ENCODE results near the gene LYL1. TPM values are rescaled to one million over a fixed set of nuclear protein-coding genes. Genes with fewer than 3 reads are reported as not detected.

Gene LYL1
- total and polyA plus RNA-seq, 2 of the 13 experiments (the other 11 are each of a cell fraction or from before 2014, with no cell fraction given), result 0.75 to 0.92 TPM

DNA sequence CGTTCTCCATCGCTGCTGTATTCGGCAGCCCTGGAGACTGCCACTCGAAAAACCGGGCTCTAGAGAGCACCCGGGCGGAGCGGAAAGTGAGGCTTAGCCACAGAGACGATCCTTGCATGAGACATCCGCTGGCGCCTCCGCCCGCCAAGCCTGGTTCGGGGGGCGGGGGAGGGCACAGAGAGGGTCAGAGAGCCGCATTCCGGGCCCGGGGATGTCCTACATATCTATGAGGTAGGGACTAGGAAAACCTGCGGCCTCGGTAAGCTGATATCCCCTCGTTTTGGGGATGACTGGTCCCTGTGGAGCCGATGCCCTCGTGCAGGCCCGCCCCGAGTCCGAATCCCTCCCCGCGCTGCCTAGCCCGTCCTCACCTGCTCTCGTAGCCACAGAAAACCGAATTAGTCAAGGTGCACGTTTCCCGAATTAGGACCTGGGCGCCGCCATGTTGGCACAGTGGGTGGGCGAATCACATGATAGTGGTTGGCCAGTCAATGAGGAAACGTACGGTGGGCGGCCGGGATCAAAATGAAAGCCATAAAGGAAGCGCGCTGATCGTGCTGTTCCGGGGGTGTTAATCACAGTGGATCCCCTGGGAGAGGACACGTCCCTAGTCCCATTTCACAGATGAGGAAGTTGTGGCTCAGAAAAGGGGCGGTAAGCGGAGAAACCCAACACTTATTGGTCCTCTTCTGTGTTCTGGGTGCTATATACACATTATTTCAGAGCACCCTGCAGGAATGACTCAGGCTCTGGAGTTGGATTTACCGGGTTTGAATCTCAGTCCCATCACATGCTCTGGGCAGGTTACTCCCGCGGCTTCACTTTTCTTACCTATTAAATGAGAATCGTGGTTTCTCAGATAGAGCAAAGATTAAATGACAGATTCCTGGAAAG, 13.9 kb upstream of the LYL1 start, which contains the start of gene TRMT1 (continued):
- TF ChIP-seq EEA1 (CRISPR knock-in tag; IDR thresholded peaks at IDR 0.05; ENCODE audit: borderline replicate concordance) (no peak), MTA1 (CRISPR knock-in tag; IDR thresholded peaks at IDR 0.05; ENCODE audit: borderline replicate concordance) (peak; percentile 39; the same call in 1 of the 2 replicates), KDM4B (CRISPR knock-in tag; IDR thresholded peaks at IDR 0.05) (no peak), ZEB1 (IDR thresholded peaks at IDR 0.05; ENCODE audit: insufficient replicate concordance, low read depth) (peak; percentile 40), HDAC1 (CRISPR knock-in tag; IDR thresholded peaks at IDR 0.05) (peak; percentile 100), FOXP1 (IDR thresholded peaks at IDR 0.05) (no peak), FOXP1 (CRISPR knock-in tag; IDR thresholded peaks at IDR 0.05) (no peak), ZKSCAN8 (CRISPR knock-in tag; IDR thresholded peaks at IDR 0.05; ENCODE audit: borderline replicate concordance) (no peak), BRD4 (CRISPR knock-in tag; IDR thresholded peaks at IDR 0.05) (peak; percentile 88; the same call in 1 of the 2 replicates), CBX1 (IDR thresholded peaks at IDR 0.05; ENCODE audit: low read depth) (no peak), TOPORS (CRISPR knock-in tag; IDR thresholded peaks at IDR 0.05) (no peak), POLR2A (IDR thresholded peaks at IDR 0.05; ENCODE audit: insufficient read depth in 1 of 2, low read depth in 2 of 2, low read length in 2 of 2) (peak; percentile 57 to 75; a peak in 3 of 4 replicates), ATF1 (CRISPR knock-in tag; IDR thresholded peaks at IDR 0.05) (0 out of 2 replicates have a peak, but pooled peaks have one; percentile 33), SP5 (CRISPR knock-in tag; IDR thresholded peaks at IDR 0.05; ENCODE audit: borderline replicate concordance, low read depth) (no peak), ZNF552 (CRISPR knock-in tag; IDR thresholded peaks at IDR 0.05; ENCODE audit: borderline replicate concordance) (no peak), NFATC3 (CRISPR knock-in tag; IDR thresholded peaks at IDR 0.05) (0 out of 2 replicates have a peak, but pooled peaks have one; percentile 56), MYNN (CRISPR knock-in tag; IDR thresholded peaks at IDR 0.05; ENCODE audit: low read depth) (no peak; the same call in 1 of the 2 replicates), SRSF9 (IDR thresholded peaks at IDR 0.05; ENCODE audit: borderline replicate concordance, insufficient read depth, low read depth, low read length, poor library complexity, severe bottlenecking) (no peak), EHMT2 (IDR thresholded peaks at IDR 0.05; ENCODE audit: borderline replicate concordance, low read depth, low read length) (no peak)
- TF ChIP-seq, protein P1, sequence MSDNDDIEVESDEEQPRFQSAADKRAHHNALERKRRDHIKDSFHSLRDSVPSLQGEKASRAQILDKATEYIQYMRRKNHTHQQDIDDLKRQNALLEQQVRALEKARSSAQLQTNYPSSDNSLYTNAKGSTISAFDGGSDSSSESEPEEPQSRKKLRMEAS (IDR thresholded peaks at IDR 0.05), result peak; percentile 96
- TF ChIP-seq, protein P2, sequence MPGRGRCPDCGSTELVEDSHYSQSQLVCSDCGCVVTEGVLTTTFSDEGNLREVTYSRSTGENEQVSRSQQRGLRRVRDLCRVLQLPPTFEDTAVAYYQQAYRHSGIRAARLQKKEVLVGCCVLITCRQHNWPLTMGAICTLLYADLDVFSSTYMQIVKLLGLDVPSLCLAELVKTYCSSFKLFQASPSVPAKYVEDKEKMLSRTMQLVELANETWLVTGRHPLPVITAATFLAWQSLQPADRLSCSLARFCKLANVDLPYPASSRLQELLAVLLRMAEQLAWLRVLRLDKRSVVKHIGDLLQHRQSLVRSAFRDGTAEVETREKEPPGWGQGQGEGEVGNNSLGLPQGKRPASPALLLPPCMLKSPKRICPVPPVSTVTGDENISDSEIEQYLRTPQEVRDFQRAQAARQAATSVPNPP (CRISPR knock-in tag; IDR thresholded peaks at IDR 0.05), result no peak
- TF ChIP-seq, protein P3, sequence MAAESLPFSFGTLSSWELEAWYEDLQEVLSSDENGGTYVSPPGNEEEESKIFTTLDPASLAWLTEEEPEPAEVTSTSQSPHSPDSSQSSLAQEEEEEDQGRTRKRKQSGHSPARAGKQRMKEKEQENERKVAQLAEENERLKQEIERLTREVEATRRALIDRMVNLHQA (CRISPR knock-in tag; IDR thresholded peaks at IDR 0.05), result no peak
- TF ChIP-seq, protein P4, sequence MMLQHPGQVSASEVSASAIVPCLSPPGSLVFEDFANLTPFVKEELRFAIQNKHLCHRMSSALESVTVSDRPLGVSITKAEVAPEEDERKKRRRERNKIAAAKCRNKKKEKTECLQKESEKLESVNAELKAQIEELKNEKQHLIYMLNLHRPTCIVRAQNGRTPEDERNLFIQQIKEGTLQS (CRISPR knock-in tag; IDR thresholded peaks at IDR 0.05), result no peak
- TF ChIP-seq, protein P5, sequence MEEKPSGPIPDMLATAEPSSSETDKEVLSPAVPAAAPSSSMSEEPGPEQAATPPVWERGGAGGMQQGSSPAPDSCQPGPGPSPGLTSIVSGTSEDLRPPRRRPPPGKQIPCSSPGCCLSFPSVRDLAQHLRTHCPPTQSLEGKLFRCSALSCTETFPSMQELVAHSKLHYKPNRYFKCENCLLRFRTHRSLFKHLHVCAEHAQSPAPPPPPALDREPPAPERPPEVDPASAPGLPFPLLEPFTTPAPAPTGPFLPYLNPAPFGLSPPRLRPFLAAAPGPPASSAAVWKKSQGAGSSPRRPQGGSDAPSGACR (CRISPR knock-in tag; IDR thresholded peaks at IDR 0.05), result no peak
- TF ChIP-seq, protein P6, sequence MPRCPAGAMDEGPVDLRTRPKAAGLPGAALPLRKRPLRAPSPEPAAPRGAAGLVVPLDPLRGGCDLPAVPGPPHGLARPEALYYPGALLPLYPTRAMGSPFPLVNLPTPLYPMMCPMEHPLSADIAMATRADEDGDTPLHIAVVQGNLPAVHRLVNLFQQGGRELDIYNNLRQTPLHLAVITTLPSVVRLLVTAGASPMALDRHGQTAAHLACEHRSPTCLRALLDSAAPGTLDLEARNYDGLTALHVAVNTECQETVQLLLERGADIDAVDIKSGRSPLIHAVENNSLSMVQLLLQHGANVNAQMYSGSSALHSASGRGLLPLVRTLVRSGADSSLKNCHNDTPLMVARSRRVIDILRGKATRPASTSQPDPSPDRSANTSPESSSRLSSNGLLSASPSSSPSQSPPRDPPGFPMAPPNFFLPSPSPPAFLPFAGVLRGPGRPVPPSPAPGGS (CRISPR knock-in tag; IDR thresholded peaks at IDR 0.05), result peak; percentile 62; the same call in 1 of the 2 replicates
